PFSK-1 (cell line): Measurements from ENCODE around the gene UNC5CL.

ENCODE experiments used
- POLR2AphosphoS5 ChIP-seq: IDR thresholded peaks from 2 replicates; pipeline ENCODE4 v1.6.1; 2012; ENCODE audit warnings: low read depth, mild to moderate bottlenecking, control low read depth, low read length, moderate library complexity
- TAF1 ChIP-seq: IDR thresholded peaks from 2 replicates; pipeline ENCODE4 v1.6.1; 2012; ENCODE audit warnings: low read length, control low read depth, borderline replicate concordance; ENCODE audit not compliant: insufficient read depth

GRCh38 chr6:41064841-41065240, 25.8 kb upstream of the UNC5CL start:
- TF ChIP-seq POLR2AphosphoS5 = no peak
- TF ChIP-seq TAF1 = no peak
